Muscle of back (tissue), 11 donors: Measurements from ENCODE around the gene GRB10. TPM values are rescaled to one million over a fixed set of nuclear protein-coding genes. Genes with fewer than 3 reads are reported as not detected.
A peak's percentile ranks its signal among the peaks of the same experiment; 100 is the strongest.

Experiments used
- DNase-seq, 3 donors: peaks; one replicate each; pipeline versions ENCODE4 v3.0.0 to v3.0.0-alpha.2; 2013
- polyA plus RNA-seq, 10 donors: library from polyadenylated mRNA; unstranded; fragments of 120-200 nt; gene quantifications; one replicate each; pipeline ENCODE4 v1.2.1, GENCODE V29; 2013; ENCODE audit not compliant: insufficient read length in 10 of 10

The GRB10 gene
- polyA plus RNA-seq, 10 donors, result 11.5 to 27.6 (median 16.5) TPM

GRCh38 chr7:50637725-50638643 is 144.7 kb downstream of the GRB10 start:
- no peak for DNase-seq

GRCh38 chr7:50634378-50634777 is 148.3 kb downstream of the GRB10 start:
- no peak for DNase-seq

GRCh38 chr7:50633414-50633710 is 149.3 kb downstream of the GRB10 start:
- DNase-seq, result no peak

GRCh38 chr7:50632561-50633413 is 149.9 kb downstream of the GRB10 start:
- peak in 1 of 3 donors; percentile 21 for DNase-seq

- DNase-seq, result no peak
Measured at GRCh38 chr7:50631639-50632038, 151.1 kb downstream of the GRB10 start.

- DNase-seq, result no peak
Measured at GRCh38 chr7:50631100-50631499, 151.6 kb downstream of the GRB10 start.

GRCh38 chr7:50629238-50629901 is 153.3 kb downstream of the GRB10 start:
- no peak for DNase-seq

- DNase-seq, result no peak
Measured at GRCh38 chr7:50628434-50629084, 154.1 kb downstream of the GRB10 start.

- DNase-seq, result no peak
Measured at GRCh38 chr7:50627824-50628361, 154.8 kb downstream of the GRB10 start.

- DNase-seq, result no peak
Measured at GRCh38 chr7:50626286-50626685, 156.4 kb downstream of the GRB10 start.

- no peak for DNase-seq
Measured at GRCh38 chr7:50625360-50625759, 157.3 kb downstream of the GRB10 start.

- no peak for DNase-seq
Measured at GRCh38 chr7:50622821-50623220, 159.9 kb downstream of the GRB10 start.

- no peak for DNase-seq
Measured at GRCh38 chr7:50621973-50622490, 160.7 kb downstream of the GRB10 start.

- DNase-seq, result no peak
Measured at GRCh38 chr7:50621206-50621605, 161.5 kb downstream of the GRB10 start.

- DNase-seq, result peak in 2 of 3 donors; percentile 37 to 49
Measured at GRCh38 chr7:50620433-50620832, 162.3 kb downstream of the GRB10 start.

- no peak for DNase-seq
Measured at GRCh38 chr7:50619684-50620083, 163.0 kb downstream of the GRB10 start.

GRCh38 chr7:50618281-50618680 is 164.4 kb downstream of the GRB10 start:
- no peak for DNase-seq

GRCh38 chr7:50615519-50616080 is 167.1 kb downstream of the GRB10 start:
- no peak for DNase-seq

- DNase-seq, result peak in 1 of 3 donors; percentile 15
Measured at GRCh38 chr7:50614721-50615518, 167.8 kb downstream of the GRB10 start.

- DNase-seq, result no peak
Measured at GRCh38 chr7:50613473-50613872, 169.2 kb downstream of the GRB10 start.
